Activated T-helper 1 cell treated with anti-CD3 and anti-CD28 coated beads, Interleukin-2, amount 50 U/mL, for 16 hours (primary cell): ENCODE results near the gene CENPF.
"Not testable (repeated sequence)": the region's sequence is repeated elsewhere in the genome, so short reads cannot be mapped to it uniquely, and the experiment has no call there.

Experiments
- DNase-seq, 2 donors: peaks; one replicate each; pipeline ENCODE4 v3.0.0-alpha.2; 2020; ENCODE audit warnings: low read depth in 1 of 2, low spot score in 1 of 2

Gene CENPF

GRCh38 chr1:214657299-214657698 is 54.3 kb downstream of the CENPF start:
- no peak for DNase-seq

GRCh38 chr1:214658175-214658574 is 55.2 kb downstream of the CENPF start:
- no peak for DNase-seq

- DNase-seq: no peak
Observed at GRCh38 chr1:214658785-214659184, 55.8 kb downstream of the CENPF start.

GRCh38 chr1:214660190-214660589 is 57.2 kb downstream of the CENPF start:
- DNase-seq: no peak

- DNase-seq: no peak
Observed at GRCh38 chr1:214660900-214661299, 57.9 kb downstream of the CENPF start.

- DNase-seq: no peak
Observed at GRCh38 chr1:214662223-214662785, 59.3 kb downstream of the CENPF start.

- DNase-seq: no peak
Observed at GRCh38 chr1:214664651-214665433, 61.8 kb downstream of the CENPF start.

- DNase-seq: no peak
Observed at GRCh38 chr1:214665606-214666110, 62.7 kb downstream of the CENPF start.

GRCh38 chr1:214666674-214667073 is 63.7 kb downstream of the CENPF start:
- DNase-seq: no peak

GRCh38 chr1:214670098-214670497 is 67.1 kb downstream of the CENPF start:
- no peak for DNase-seq

GRCh38 chr1:214673029-214673428 is 70.0 kb downstream of the CENPF start:
- not testable (repeated sequence) for DNase-seq

- DNase-seq: no peak
Observed at GRCh38 chr1:214673576-214673975, 70.6 kb downstream of the CENPF start.

- not testable (repeated sequence) for DNase-seq
Observed at GRCh38 chr1:214675524-214675923, 72.5 kb downstream of the CENPF start.

- no peak for DNase-seq
Observed at GRCh38 chr1:214676747-214677146, 73.8 kb downstream of the CENPF start.

- no peak for DNase-seq
Observed at GRCh38 chr1:214677945-214678344, 75.0 kb downstream of the CENPF start.

- no peak for DNase-seq
Observed at GRCh38 chr1:214678386-214678785, 75.4 kb downstream of the CENPF start.

GRCh38 chr1:214683621-214684020 is 80.6 kb downstream of the CENPF start:
- DNase-seq: no peak

GRCh38 chr1:214685906-214686305 is 82.9 kb downstream of the CENPF start:
- no peak for DNase-seq

GRCh38 chr1:214686497-214686896 is 83.5 kb downstream of the CENPF start:
- no peak for DNase-seq

- no peak for DNase-seq
Observed at GRCh38 chr1:214688891-214689290, 85.9 kb downstream of the CENPF start.

GRCh38 chr1:214694769-214695168 is 91.8 kb downstream of the CENPF start:
- DNase-seq: no peak

GRCh38 chr1:214698559-214698958 is 95.6 kb downstream of the CENPF start:
- DNase-seq: no peak

- no peak for DNase-seq
Observed at GRCh38 chr1:214700437-214700836, 97.4 kb downstream of the CENPF start.
